SH-SY5Y (cell line): ENCODE results near the gene HSF4.

Source experiments
- GATA2 ChIP-seq: IDR thresholded peaks from 2 replicates; pipeline ENCODE4 v1.6.1; 2011; ENCODE audit warnings: mild to moderate bottlenecking, low read depth, low read length
- GATA3 ChIP-seq: IDR thresholded peaks from 2 replicates; pipeline ENCODE4 v1.6.1; 2011; ENCODE audit warnings: low read depth, mild to moderate bottlenecking, low read length, moderate library complexity

The HSF4 gene

GRCh38 chr16:67169642-67170167 lies 5.2 kb downstream of the HSF4 start:
- TF ChIP-seq GATA2 (no peak), GATA3 (no peak)

DNA sequence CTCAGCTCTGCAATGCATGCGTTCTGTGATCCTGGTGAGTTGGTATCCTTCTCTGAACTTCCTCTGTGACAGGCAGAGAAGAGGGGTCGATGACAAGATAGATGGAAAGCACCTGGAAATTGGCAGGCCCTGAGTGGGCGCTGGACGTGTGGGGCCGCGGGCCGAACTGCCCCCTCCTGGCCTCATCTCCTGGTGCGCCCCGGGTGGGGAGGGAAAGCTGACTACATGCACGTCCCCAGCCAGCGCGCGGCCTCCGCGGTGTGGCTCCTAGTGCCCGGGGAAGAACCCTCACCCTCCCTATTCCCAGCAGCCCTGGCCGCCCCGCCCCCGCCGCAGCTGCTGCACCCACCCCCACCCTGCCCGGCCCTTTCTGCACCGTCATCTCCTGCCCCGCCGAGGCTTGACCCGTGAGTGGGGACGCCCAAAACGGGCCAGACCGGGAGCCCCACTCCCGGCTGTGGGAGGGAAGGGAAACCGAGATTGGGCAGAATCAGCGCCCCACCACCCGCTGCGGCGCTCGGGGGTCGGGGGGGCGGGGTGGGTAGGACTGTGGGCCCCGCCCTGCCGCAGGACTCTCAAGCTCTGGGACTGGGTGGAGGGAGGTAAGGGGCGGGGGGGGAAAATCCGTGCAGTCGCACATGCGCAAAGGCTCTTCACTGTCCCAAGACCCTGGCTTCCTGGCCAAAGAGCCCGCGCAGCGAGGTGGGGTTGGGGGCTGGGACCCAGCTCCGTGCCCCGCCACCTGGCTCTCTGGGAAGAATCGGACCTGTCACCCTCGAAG lies 5.8 kb downstream of the HSF4 start, which contains the start of gene NOL3:
Gene NOL3 (plus strand): TSS at position 371 of the 781 bp plus-strand sequence.
- TF ChIP-seq GATA2 (no peak), GATA3 (no peak)

GRCh38 chr16:67170949-67171649 lies 6.6 kb downstream of the HSF4 start:
- TF ChIP-seq GATA2 (no peak), GATA3 (no peak)

DNA sequence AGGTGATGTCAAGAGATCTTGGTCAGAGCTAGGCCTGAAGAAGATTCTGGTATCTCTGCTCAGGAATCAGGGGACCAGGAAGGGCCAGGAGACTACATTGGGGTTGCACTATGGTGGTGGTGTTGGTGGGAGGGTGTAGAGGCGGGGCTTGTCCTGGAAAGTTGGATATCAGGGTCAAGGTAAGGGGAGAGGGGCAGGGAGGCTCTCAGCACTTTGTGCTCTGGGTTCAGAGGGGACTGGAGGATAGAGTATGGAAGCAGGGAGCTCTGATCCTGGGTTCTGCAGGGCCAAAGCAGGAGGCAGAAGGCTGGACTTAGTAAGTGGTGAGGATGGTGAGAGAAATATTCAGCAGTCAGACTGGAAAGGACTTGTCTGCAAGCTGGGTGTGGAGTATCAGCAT lies 8.8 kb downstream of the HSF4 start:
- TF ChIP-seq GATA2, result no peak
- TF ChIP-seq GATA3, result no peak

GRCh38 chr16:67173808-67174705 lies 9.5 kb downstream of the HSF4 start:
- TF ChIP-seq GATA2 (no peak), GATA3 (no peak)

DNA sequence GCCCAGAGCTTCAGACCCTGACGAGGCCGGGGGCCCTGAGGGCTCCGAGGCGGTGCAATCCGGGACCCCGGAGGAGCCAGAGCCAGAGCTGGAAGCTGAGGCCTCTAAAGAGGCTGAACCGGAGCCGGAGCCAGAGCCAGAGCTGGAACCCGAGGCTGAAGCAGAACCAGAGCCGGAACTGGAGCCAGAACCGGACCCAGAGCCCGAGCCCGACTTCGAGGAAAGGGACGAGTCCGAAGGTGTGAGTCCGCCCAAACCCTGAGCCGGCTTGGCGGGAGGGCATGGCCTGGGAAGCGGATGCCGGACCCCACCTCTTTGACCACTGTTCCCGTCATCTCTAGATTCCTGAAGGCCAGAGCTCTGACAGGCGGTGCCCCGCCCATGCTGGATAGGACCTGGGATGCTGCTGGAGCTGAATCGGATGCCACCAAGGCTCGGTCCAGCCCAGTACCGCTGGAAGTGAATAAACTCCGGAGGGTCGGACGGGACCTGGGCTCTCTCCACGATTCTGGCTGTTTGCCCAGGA lies 10.2 kb downstream of the HSF4 start:
- no peak for TF ChIP-seq GATA3
- TF ChIP-seq GATA2, result no peak

DNA sequence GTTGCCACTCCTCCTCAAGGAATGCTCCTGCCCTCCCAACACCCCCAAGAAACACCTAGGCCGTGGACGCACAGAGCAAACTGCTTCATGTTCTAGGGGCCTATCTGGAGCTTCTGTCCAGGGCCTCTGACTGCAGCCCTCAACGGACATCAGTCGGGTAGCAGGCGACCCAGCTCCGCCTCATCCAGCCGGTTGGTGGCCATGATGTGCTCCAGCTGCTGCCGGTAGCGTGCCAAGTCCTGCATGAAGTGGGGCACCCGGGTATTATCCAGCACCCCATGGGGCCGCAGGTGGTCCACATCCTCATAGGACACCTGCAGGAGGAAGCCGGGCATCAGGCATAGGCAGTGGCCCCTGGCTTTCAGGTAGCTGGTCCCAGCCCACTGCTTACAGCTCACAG lies 12.1 kb downstream of the HSF4 start:
- no peak for TF ChIP-seq GATA2

GRCh38 chr16:67177743-67178699 lies 13.5 kb downstream of the HSF4 start:
- TF ChIP-seq GATA2 (no peak), GATA3 (no peak)

- TF ChIP-seq GATA2 (no peak), GATA3 (no peak)
These were observed 15.0 kb downstream of the HSF4 start for GRCh38 chr16:67179421-67180080.

- no peak for TF ChIP-seq GATA3
- TF ChIP-seq GATA2, result no peak
These were observed 15.6 kb downstream of the HSF4 start for GRCh38 chr16:67180166-67180565.

DNA sequence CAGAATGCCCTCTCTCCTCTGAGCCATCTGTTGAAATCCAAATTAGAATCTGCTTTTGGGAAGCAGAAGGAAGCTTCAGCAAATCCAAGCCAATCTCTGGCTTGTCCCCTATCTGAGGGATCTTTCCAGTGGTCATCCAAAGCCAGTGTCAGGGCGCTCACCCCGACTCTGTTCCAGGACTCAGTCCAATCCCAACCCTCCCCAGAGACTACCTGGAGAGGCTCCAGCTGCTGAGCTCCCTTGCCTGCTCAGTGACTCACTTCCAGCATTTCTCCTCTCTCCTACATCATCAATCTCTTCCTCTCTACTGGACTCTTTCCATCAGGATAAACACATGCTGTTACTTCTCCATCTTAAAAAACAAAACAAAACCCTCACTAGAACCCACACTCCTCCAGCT lies 16.8 kb downstream of the HSF4 start:
- TF ChIP-seq GATA2, result no peak
- no peak for TF ChIP-seq GATA3

- TF ChIP-seq GATA2, result no peak
- TF ChIP-seq GATA3, result no peak
These were observed 17.7 kb downstream of the HSF4 start for GRCh38 chr16:67182288-67182687.

GRCh38 chr16:67183284-67183626 lies 18.7 kb downstream of the HSF4 start:
- TF ChIP-seq GATA2, result no peak
- TF ChIP-seq GATA3, result no peak
